K562 treated with DMSO at 1 percent for 4 hours (cell line): ENCODE data around the gene FXYD7. TPM values are rescaled to one million over a fixed set of nuclear protein-coding genes. Genes with fewer than 3 reads are reported as not detected.

ENCODE experiments used
- total RNA-seq: library from RNA; unstranded; fragments of 300-600 nt; gene quantifications from 2 replicates; pipeline ENCODE4 v1.2.3, GENCODE V29; 2022; ENCODE audit not compliant: insufficient read depth

The FXYD7 gene
- 2.7 TPM in 1 of 2 replicates, not detected in the other for total RNA-seq

GRCh38 chr19:35143231-35143715 is at the start of gene FXYD7:
Gene FXYD7, plus strand, starts transcription at chr19:35143255. Its CDS starts 79 bp downstream, at chr19:35143334.

GRCh38 chr19:35115177-35115951 is 27.7 kb upstream of the FXYD7 start, which contains the start of gene FXYD3:
Gene FXYD3, plus strand, starts transcription at chr19:35115823. Its CDS starts 3,554 bp downstream, at chr19:35119377.

GRCh38 chr19:35134601-35135242 is 8.3 kb upstream of the FXYD7 start, which contains the start of gene LGI4:
Gene LGI4, minus strand, starts transcription at chr19:35135059. Its CDS starts 379 bp downstream, at chr19:35134680.

GRCh38 chr19:35138305-35138892 is 4.7 kb upstream of the FXYD7 start, which contains the start of gene FXYD1:
Gene FXYD1, plus strand, starts transcription at chr19:35138824. Its CDS starts 1,256 bp downstream, at chr19:35140080.

GRCh38 chr19:35154525-35155406 is 11.7 kb downstream of the FXYD7 start, which contains the start of gene FXYD5:
Gene FXYD5, plus strand, starts transcription at chr19:35154735. Its CDS starts 816 bp downstream, at chr19:35155551.

Other genes starting within 250 kb of the FXYD7 start
- 8.5 and 17.1 TPM in 2 replicates for gene ZNF30, start 216.4 kb upstream of the FXYD7 start, total RNA-seq
- gene ZNF792, start 179.0 kb upstream of the FXYD7 start, total RNA-seq, result 2.9 and 3.1 TPM in 2 replicates
- gene GRAMD1A, start 142.9 kb upstream of the FXYD7 start, total RNA-seq, result 71.0 and 92.8 TPM in 2 replicates
- 4.4 and 5.1 TPM in 2 replicates for gene SCN1B, start 112.8 kb upstream of the FXYD7 start, total RNA-seq
- gene HPN, start 101.5 kb upstream of the FXYD7 start, total RNA-seq, result 2.3 and 3.3 TPM in 2 replicates
- not detected in 2 replicates for gene FXYD3, start 27.4 kb upstream of the FXYD7 start, total RNA-seq
- 0.47 and 2.3 TPM in 2 replicates for gene LGI4, start 8.2 kb upstream of the FXYD7 start, total RNA-seq
- not detected in 2 replicates for gene FXYD1, start 4.4 kb upstream of the FXYD7 start, total RNA-seq
- gene FXYD5, start 11.5 kb downstream of the FXYD7 start, total RNA-seq, result 333 and 372 TPM in 2 replicates
- not detected in 2 replicates for gene FAM187B, start 85.5 kb downstream of the FXYD7 start, total RNA-seq
- gene LSR, start 105.7 kb downstream of the FXYD7 start, total RNA-seq, result 53.8 and 59.3 TPM in 2 replicates
- 172 and 187 TPM in 2 replicates for gene USF2, start 125.7 kb downstream of the FXYD7 start, total RNA-seq
- 3.5 and 5.3 TPM in 2 replicates for gene HAMP, start 139.3 kb downstream of the FXYD7 start, total RNA-seq
- gene MAG, start 148.9 kb downstream of the FXYD7 start, total RNA-seq, result 0.54 and 1.9 TPM in 2 replicates
- 5.8 and 9.1 TPM in 2 replicates for gene CD22, start 185.9 kb downstream of the FXYD7 start, total RNA-seq
- gene FFAR1, start 204.6 kb downstream of the FXYD7 start, total RNA-seq, result not detected in 2 replicates
- gene FFAR3, start 215.2 kb downstream of the FXYD7 start, total RNA-seq, result not detected in 2 replicates
- gene GPR42, start 227.8 kb downstream of the FXYD7 start, total RNA-seq, result not detected in 2 replicates